SH-SY5Y (cell line): Measurements from ENCODE around the gene STEAP3.
A peak's percentile ranks its signal among the peaks of the same experiment; 100 is the strongest.

Experiments used
- GATA2 ChIP-seq: IDR thresholded peaks from 2 replicates; pipeline ENCODE4 v1.6.1; 2011; ENCODE audit warnings: mild to moderate bottlenecking, low read depth, low read length
- GATA3 ChIP-seq: IDR thresholded peaks from 2 replicates; pipeline ENCODE4 v1.6.1; 2011; ENCODE audit warnings: low read depth, mild to moderate bottlenecking, low read length, moderate library complexity

Gene STEAP3

GRCh38 chr2:119252186-119253113, 28.8 kb downstream of the STEAP3 start:
- no peak for TF ChIP-seq GATA2
- no peak for TF ChIP-seq GATA3

GRCh38 chr2:119253114-119253702, 29.6 kb downstream of the STEAP3 start:
- no peak for TF ChIP-seq GATA2
- TF ChIP-seq GATA3, result no peak

GRCh38 chr2:119253760-119254600, 30.3 kb downstream of the STEAP3 start:
- TF ChIP-seq GATA2 (no peak), GATA3 (no peak)

GRCh38 chr2:119254601-119255080, 31.0 kb downstream of the STEAP3 start:
- TF ChIP-seq GATA2, result no peak
- no peak for TF ChIP-seq GATA3

GRCh38 chr2:119255760-119256581, 32.3 kb downstream of the STEAP3 start:
- no peak for TF ChIP-seq GATA3
- TF ChIP-seq GATA2, result peak; percentile 70

- TF ChIP-seq GATA3 (no peak), GATA2 (no peak)
These were observed 32.9 kb downstream of the STEAP3 start for GRCh38 chr2:119256582-119256921.

DNA sequence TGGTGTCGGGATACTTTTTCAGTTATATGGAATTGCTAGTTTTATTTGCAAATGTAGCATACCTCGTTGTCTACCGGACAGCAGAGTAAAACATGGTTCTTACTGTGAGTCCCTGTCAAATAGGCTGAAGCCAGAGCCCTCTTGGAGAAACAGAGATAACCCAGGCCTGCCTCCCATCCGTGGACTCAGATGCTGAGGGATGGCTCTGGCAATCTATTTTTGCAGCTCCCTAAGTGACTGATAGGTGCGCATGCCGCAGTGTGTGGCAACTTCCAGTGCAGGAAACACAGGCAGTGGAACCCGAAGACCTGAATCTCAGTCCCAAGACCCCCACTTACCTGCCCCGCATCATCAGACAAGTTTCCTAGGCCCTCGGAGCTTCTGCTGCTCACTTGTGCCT, 33.6 kb downstream of the STEAP3 start:
- TF ChIP-seq GATA3 (no peak), GATA2 (no peak)

GRCh38 chr2:119259296-119259860, 35.7 kb downstream of the STEAP3 start:
- no peak for TF ChIP-seq GATA2
- TF ChIP-seq GATA3, result no peak

DNA sequence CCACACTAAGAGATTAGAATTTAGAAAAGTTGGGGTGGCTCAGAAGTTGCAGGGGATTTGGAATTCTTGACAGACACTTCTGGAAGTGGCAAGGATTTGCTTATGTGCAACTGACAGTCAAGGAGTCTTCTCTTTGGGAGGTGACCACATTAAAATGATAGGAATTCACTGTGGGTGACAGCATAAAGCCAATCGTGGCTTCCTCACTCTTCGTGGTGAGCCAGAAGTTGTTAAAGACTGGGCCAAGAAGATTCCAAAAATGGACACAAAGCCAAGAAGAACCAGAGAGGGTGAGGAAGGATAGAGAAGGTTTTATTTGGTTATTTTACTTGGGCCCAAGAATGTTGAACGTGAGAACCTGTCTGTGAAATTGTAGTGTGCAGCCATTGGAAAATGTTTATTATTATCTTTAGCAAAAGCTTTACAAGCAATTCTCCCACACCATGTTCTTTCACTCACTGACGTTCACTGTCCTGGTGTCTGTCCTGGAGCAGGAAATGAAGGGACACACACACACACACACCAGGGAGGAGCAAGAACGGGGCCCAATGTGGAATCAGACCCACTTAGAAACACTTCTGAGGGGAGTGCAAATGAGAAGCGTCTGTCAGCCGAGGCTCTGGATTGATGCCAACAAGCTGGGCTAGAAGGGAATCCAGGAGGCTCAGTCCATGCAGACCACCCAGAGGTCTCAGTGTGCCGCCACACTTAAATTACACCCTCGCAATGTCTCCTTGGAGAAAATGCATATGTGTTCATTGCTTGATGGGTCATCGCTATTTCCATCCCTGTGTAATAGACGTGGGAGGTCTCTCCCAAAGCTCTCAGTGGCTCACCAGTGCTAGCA, 37.2 kb downstream of the STEAP3 start:
- no peak for TF ChIP-seq GATA2
- no peak for TF ChIP-seq GATA3

DNA sequence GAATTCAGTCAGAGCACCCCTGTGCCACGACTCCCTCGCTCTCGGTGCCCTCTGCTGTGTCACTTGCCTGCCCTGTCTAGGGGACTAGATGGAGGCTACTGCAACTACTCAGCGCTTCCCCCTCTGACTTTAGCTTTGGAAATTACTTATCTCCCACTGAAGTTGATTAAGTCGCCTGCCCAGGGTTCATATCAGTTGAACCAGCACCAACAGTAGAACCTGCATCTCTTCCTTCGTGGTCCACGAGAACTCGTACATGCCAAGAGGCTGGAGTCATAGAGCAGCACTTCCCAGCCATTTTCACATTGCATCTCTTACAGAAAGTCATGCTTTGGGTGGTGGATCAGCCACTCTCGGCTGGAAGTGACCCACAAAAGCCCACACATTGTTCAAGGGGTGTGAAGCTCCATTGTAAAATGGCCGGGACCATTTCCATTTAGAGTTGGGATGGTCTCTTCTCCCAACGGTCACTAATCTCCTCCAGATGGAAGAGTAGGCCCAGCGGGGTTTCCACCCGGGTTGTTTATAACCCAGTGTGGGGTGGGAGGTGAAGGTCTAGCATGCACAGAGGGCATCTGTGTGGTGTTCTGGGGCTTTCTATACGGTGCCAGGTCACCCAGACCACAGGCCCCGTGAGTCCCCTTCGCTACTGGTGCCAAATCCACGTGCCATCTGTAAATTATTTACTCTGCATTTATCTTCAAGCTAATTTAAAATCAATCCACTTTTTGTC, 38.0 kb downstream of the STEAP3 start:
- TF ChIP-seq GATA3 (no peak), GATA2 (no peak)

DNA sequence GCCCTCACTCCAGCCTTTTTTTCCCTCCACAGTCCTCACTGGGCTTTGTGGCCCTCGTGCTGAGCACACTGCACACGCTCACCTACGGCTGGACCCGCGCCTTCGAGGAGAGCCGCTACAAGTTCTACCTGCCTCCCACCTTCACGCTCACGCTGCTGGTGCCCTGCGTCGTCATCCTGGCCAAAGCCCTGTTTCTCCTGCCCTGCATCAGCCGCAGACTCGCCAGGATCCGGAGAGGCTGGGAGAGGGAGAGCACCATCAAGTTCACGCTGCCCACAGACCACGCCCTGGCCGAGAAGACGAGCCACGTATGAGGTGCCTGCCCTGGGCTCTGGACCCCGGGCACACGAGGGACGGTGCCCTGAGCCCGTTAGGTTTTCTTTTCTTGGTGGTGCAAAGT, 39.4 kb downstream of the STEAP3 start:
- TF ChIP-seq GATA2 (no peak), GATA3 (no peak)

DNA sequence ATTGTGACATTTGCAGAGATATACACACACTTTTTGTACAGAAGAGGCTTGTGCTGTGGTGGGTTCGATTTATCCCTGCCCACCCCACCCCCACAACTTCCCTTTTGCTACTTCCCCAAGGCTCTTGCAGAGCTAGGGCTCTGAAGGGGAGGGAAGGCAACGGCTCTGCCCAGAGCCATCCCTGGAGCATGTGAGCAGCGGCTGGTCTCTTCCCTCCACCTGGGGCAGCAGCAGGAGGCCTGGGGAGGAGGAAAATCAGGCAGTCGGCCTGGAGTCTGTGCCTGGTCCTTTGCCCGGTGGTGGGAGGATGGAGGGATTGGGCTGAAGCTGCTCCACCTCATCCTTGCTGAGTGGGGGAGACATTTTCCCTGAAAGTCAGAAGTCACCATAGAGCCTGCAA, 40.0 kb downstream of the STEAP3 start:
- TF ChIP-seq GATA3 (no peak), GATA2 (no peak)
